SK-N-SH treated with all-trans-retinoic acid at 6 μM for 48 hours (cell line): ENCODE data around the gene MICB.

Experiments
- ATAC-seq: fragments of 200-7000 bp; cut with Tn5 transposase; 3 replicates; pipeline ENCODE4 v1.9.1; 2020; ENCODE audit warnings: mild to moderate bottlenecking, moderate library complexity
- ARNTL ChIP-seq: fragments of 450-650 bp; formaldehyde crosslinking; IDR thresholded peaks from 2 replicates; pipeline ENCODE4 v1.5.0; 2020; ENCODE audit warnings: low read depth, mild to moderate bottlenecking, moderate library complexity, borderline replicate concordance
- BACH2 ChIP-seq: fragments of 250-450 bp; sonication (Bioruptor Pico); IDR thresholded peaks from 2 replicates; pipeline ENCODE4 v1.9.0; 2021; ENCODE audit warnings: mild to moderate bottlenecking, borderline replicate concordance
- CREB5 ChIP-seq: fragments of 250-450 bp; sonication (Bioruptor Pico); IDR thresholded peaks from 2 replicates; pipeline ENCODE4 v1.5.1; 2020; ENCODE audit warnings: low read depth, mild to moderate bottlenecking, moderate library complexity
- CSRNP3 ChIP-seq: fragments of 250-450 bp; sonication (Bioruptor Pico); IDR thresholded peaks from 2 replicates; pipeline ENCODE4 v1.5.1; 2021; ENCODE audit warnings: mild to moderate bottlenecking, moderate library complexity
- ESRRG ChIP-seq: fragments of 250-450 bp; sonication (Bioruptor Pico); IDR thresholded peaks from 2 replicates; pipeline ENCODE4 v1.6.1; 2021; ENCODE audit warnings: mild to moderate bottlenecking
- GLIS3 ChIP-seq: fragments of 250-450 bp; sonication (Bioruptor Pico); IDR thresholded peaks from 2 replicates; pipeline ENCODE4 v1.5.0; 2020; ENCODE audit warnings: mild to moderate bottlenecking, moderate library complexity
- ISL1 ChIP-seq: fragments of 250-450 bp; sonication (Bioruptor Pico); IDR thresholded peaks from 2 replicates; pipeline ENCODE4 v2.1.2; 2022; ENCODE audit warnings: mild to moderate bottlenecking, moderate library complexity
- OSR1 ChIP-seq: fragments of 250-450 bp; sonication (Bioruptor Pico); IDR thresholded peaks from 2 replicates; pipeline ENCODE4 v1.8.0; 2022; ENCODE audit warnings: moderate library complexity, mild to moderate bottlenecking, inconsistent platforms
- PATZ1 ChIP-seq: fragments of 250-450 bp; sonication (Bioruptor Pico); IDR thresholded peaks from 2 replicates; pipeline ENCODE4 v1.8.0; 2020; ENCODE audit warnings: mild to moderate bottlenecking, moderate library complexity, borderline replicate concordance
- POU6F1 ChIP-seq: fragments of 250-450 bp; sonication (Bioruptor Pico); IDR thresholded peaks from 2 replicates; pipeline ENCODE4 v1.8.0; 2021; ENCODE audit warnings: low read depth, mild to moderate bottlenecking, moderate library complexity, borderline replicate concordance
- PPARA ChIP-seq: fragments of 250-450 bp; sonication (Bioruptor Pico); IDR thresholded peaks from 2 replicates; pipeline ENCODE4 v1.5.0; 2020; ENCODE audit warnings: mild to moderate bottlenecking, borderline replicate concordance
- SNAI2 ChIP-seq: fragments of 250-450 bp; sonication (Bioruptor Pico); IDR thresholded peaks from 2 replicates; pipeline ENCODE4 v1.5.0; 2020; ENCODE audit warnings: mild to moderate bottlenecking, moderate library complexity
- TCF4 ChIP-seq: fragments of 250-450 bp; sonication (Bioruptor Pico); IDR thresholded peaks from 2 replicates; pipeline ENCODE4 v1.8.0; 2021; ENCODE audit warnings: mild to moderate bottlenecking, moderate library complexity, borderline replicate concordance
- TOX ChIP-seq: fragments of 250-450 bp; sonication (Bioruptor Pico); IDR thresholded peaks from 2 replicates; pipeline ENCODE4 v1.8.0; 2021; ENCODE audit warnings: mild to moderate bottlenecking, moderate library complexity, borderline replicate concordance
- TSHZ2 ChIP-seq: fragments of 250-450 bp; sonication (Bioruptor Pico); IDR thresholded peaks from 2 replicates; pipeline ENCODE4 v1.5.0; 2020; ENCODE audit warnings: mild to moderate bottlenecking, moderate library complexity
- ZC3H10 ChIP-seq: fragments of 250-450 bp; sonication (Bioruptor Pico); IDR thresholded peaks from 2 replicates; pipeline ENCODE4 v1.5.1; 2021; ENCODE audit warnings: mild to moderate bottlenecking, moderate library complexity
- ZFP3 ChIP-seq: fragments of 250-450 bp; sonication (Bioruptor Pico); IDR thresholded peaks from 2 replicates; pipeline ENCODE4 v1.5.0; 2020; ENCODE audit warnings: mild to moderate bottlenecking, moderate library complexity
- ZFP30 ChIP-seq: fragments of 450-650 bp; formaldehyde crosslinking; IDR thresholded peaks from 2 replicates; pipeline ENCODE4 v1.5.0; 2022; ENCODE audit warnings: mild to moderate bottlenecking, moderate library complexity
- ZNF565 ChIP-seq: fragments of 450-650 bp; formaldehyde crosslinking; conservative IDR thresholded peaks from 2 replicates; pipeline ENCODE4 v1.5.0; 2020; ENCODE audit warnings: low read depth, mild to moderate bottlenecking, moderate library complexity
- ZNF70 ChIP-seq: fragments of 450-650 bp; formaldehyde crosslinking; IDR thresholded peaks from 2 replicates; pipeline ENCODE4 v1.5.0; 2020; ENCODE audit warnings: mild to moderate bottlenecking, moderate library complexity
- ZNF8 ChIP-seq: fragments of 450-650 bp; formaldehyde crosslinking; IDR thresholded peaks from 2 replicates; pipeline ENCODE4 v1.5.0; 2020; ENCODE audit warnings: mild to moderate bottlenecking, moderate library complexity

The MICB gene

GRCh38 chr6:31545291-31545690, 47.3 kb downstream of the MICB start:
- TF ChIP-seq TSHZ2 (CRISPR knock-in tag) (no peak), ZC3H10 (CRISPR knock-in tag) (no peak), TCF4 (CRISPR knock-in tag) (no peak), ARNTL (no peak), SNAI2 (CRISPR knock-in tag) (no peak), ESRRG (CRISPR knock-in tag) (no peak), PATZ1 (no peak), POU6F1 (no peak), ZNF565 (CRISPR knock-in tag) (no peak), OSR1 (CRISPR knock-in tag) (no peak), ISL1 (CRISPR knock-in tag) (no peak), BACH2 (CRISPR knock-in tag) (no peak), CSRNP3 (CRISPR knock-in tag) (no peak), TOX (no peak), PPARA (CRISPR knock-in tag) (no peak), ZNF8 (CRISPR knock-in tag) (no peak), ZFP30 (CRISPR knock-in tag) (no peak), ZNF70 (CRISPR knock-in tag) (no peak), GLIS3 (no peak)
- no peak for ATAC-seq

- TF ChIP-seq ZNF70 (CRISPR knock-in tag) (peak; percentile 61; the same call in 1 of the 2 replicates), ZNF8 (CRISPR knock-in tag) (no peak), SNAI2 (CRISPR knock-in tag) (no peak), ZFP3 (no peak), TCF4 (CRISPR knock-in tag) (peak; percentile 20; the same call in 1 of the 2 replicates)
- TF ChIP-seq, all 23 proteins: peak for 2
- ATAC-seq, result peak; percentile 81
Observed at GRCh38 chr6:31546339-31546957, 48.5 kb downstream of the MICB start, which contains the start of gene ATP6V1G2. Gene ATP6V1G2, minus strand, starts transcription at chr6:31546608. Its CDS starts 49 bp downstream, at chr6:31546559.

- ATAC-seq, result peak; percentile 92
- TF ChIP-seq BACH2 (CRISPR knock-in tag), result no peak
- TF ChIP-seq CREB5, result no peak
- TF ChIP-seq TSHZ2 (CRISPR knock-in tag), result peak; percentile 61; the same call in 1 of the 2 replicates
- no peak for TF ChIP-seq ZFP30 (CRISPR knock-in tag)
- TF ChIP-seq ZNF70 (CRISPR knock-in tag), result no peak
- no peak for TF ChIP-seq TOX
- TF ChIP-seq POU6F1, result peak; percentile 55; the same call in 1 of the 2 replicates
Observed at GRCh38 chr6:31546958-31547726, 49.2 kb downstream of the MICB start, which contains the start of gene NFKBIL1. Gene NFKBIL1, plus strand, starts transcription at chr6:31547608. Its CDS starts 87 bp downstream, at chr6:31547695.
